A549 treated with GW870086 at 1 μM for 4 hours (cell line): ENCODE measurements around the gene SPANXC. TPM values are rescaled to one million over a fixed set of nuclear protein-coding genes. Genes with fewer than 3 reads are reported as not detected.

Experiments used
- total RNA-seq: library from RNA; stranded (reverse); fragments of 200-300 nt; extraction: Qiagen RNA extraction; gene quantifications from 5 replicates; pipeline ENCODE4 v1.2.3, GENCODE V29; 2022; ENCODE audit warnings: low read depth

Gene SPANXC
- total RNA-seq: 0.58 to 0.65 TPM (median 0.64 TPM) in 3 of 5 replicates, not detected in the others

GRCh38 chrX:141242417-141242816 lies at the start of gene SPANXC:
Gene SPANXC, minus strand, starts transcription at chrX:141242517. Its CDS starts 60 bp downstream, at chrX:141242457.

Other genes starting within 250 kb of the SPANXC start
- 2.0 to 2.7 TPM (median 2.3 TPM) in 5 replicates for gene SPANXB1, start 239.9 kb downstream of the SPANXC start, total RNA-seq
- 77.1 to 95.4 TPM (median 92.9 TPM) in 5 replicates for gene LDOC1, start 65.4 kb downstream of the SPANXC start, total RNA-seq